K562 (cell line): ENCODE results near the gene RCOR1. TPM values are rescaled to one million over a fixed set of nuclear protein-coding genes. Genes with fewer than 3 reads are reported as not detected.

Experiments
- ATAC-seq: fragments of 200-7000 bp; cut with Tn5 transposase; 3 replicates; pipeline ENCODE4 v1.9.1; 2020; ENCODE audit warnings: moderate library complexity
- BruUV-seq: library from RNA; stranded (reverse); fragments of 400-500 nt; replicated peaks from 2 replicates; lab custom pipeline; 2021; lab: Mats Ljungman, UMichigan
- CTCF ChIA-PET: fragments of 300-600 bp; formaldehyde crosslinking; extraction: SDS; loops from one replicate; lab custom pipeline; 2021; ENCODE audit warnings: low intra/inter-chr PET ratio; lab: Yijun Ruan, JAX
- POLR2A ChIA-PET: fragments of 300-600, 350-650 bp; sonication (Branson Sonifier 250); formaldehyde crosslinking; extraction: SDS; loops from one replicate; lab custom pipeline; 2021; ENCODE audit warnings: antibody characterized with exemption, inconsistent platforms; lab: Yijun Ruan, JAX
- DNase-seq, 4 experiments: peaks; one replicate each; pipeline versions ENCODE4 v3.0.0 to v3.0.0-alpha.2; 2011 to 2018; ENCODE audit warnings: low spot score in 3 of 4, mixed read lengths in 3 of 4; ENCODE audit errors: extremely low read depth in 1 of 4
- FAIRE-seq: peaks from 2 replicates; lab custom pipeline; 2011; peaks lifted over from hg19 to GRCh38; lab: Jason Lieb, UNC
- H2AFZ ChIP-seq: 2 replicates; pipeline ENCODE4 v1.6.0; 2011; ENCODE audit warnings: low read depth, low read length, control low read depth, inconsistent platforms
- H3K27ac ChIP-seq: fragments of 200-600 bp; 3 replicates; pipeline ENCODE4 v1.8.0; 2011; ENCODE audit warnings: low read depth, mild to moderate bottlenecking, control low read depth, inconsistent platforms, low read length, moderate library complexity, mixed read lengths; ENCODE audit errors: extremely low read depth
- H3K27me3 ChIP-seq, 2 experiments: fragments of 300-600 bp in 1 of 2; 2 replicates in 1 of 2; 3 replicates in 1 of 2; pipeline versions ENCODE4 v1.6.0 to v1.8.0; 2011; ENCODE audit warnings: inconsistent platforms in 2 of 2, low read length in 2 of 2, mild to moderate bottlenecking in 1 of 2, mixed read lengths in 1 of 2, moderate library complexity in 1 of 2; ENCODE audit not compliant: control insufficient read depth in 2 of 2, insufficient read depth in 2 of 2
- H3K36me3 ChIP-seq: fragments of 300-600 bp; 3 replicates; pipeline ENCODE4 v1.8.0; 2011; ENCODE audit warnings: mild to moderate bottlenecking, low read length, inconsistent platforms; ENCODE audit not compliant: control insufficient read depth, insufficient read depth
- H3K4me1 ChIP-seq, 2 experiments: fragments of 200-600 bp in 1 of 2; replicated peaks in 1 of 2; 2 replicates in 1 of 2; 3 replicates in 1 of 2; pipeline versions ENCODE4 v1.5.1 to v1.8.0; 2011; ENCODE audit warnings: inconsistent platforms in 2 of 2, low read length in 2 of 2, mild to moderate bottlenecking in 1 of 2, mixed read lengths in 1 of 2, moderate library complexity in 1 of 2; ENCODE audit not compliant: control insufficient read depth in 2 of 2, insufficient read depth in 2 of 2
- H3K4me2 ChIP-seq: 2 replicates; pipeline ENCODE4 v1.6.1; 2011; ENCODE audit warnings: low read length, control low read depth, inconsistent platforms, mixed read lengths; ENCODE audit not compliant: insufficient read depth
- H3K4me3 ChIP-seq: fragments of 200-600 bp; sonication (generic), shearing (Covaris generic); 2 replicates; pipeline ENCODE4 v1.5.1; 2016; ENCODE audit warnings: control low read depth, inconsistent platforms
- H3K79me2 ChIP-seq: fragments of 200-600 bp; 3 replicates; pipeline ENCODE4 v1.8.0; 2011; ENCODE audit warnings: low read length, inconsistent platforms; ENCODE audit not compliant: control insufficient read depth, insufficient read depth
- H3K9ac ChIP-seq, 2 experiments: 2 replicates each; pipeline versions ENCODE4 v1.6.0 to v1.6.1; 2011; ENCODE audit warnings: low read depth in 2 of 2, low read length in 2 of 2, control low read depth in 1 of 2, inconsistent platforms in 1 of 2, mild to moderate bottlenecking in 1 of 2, mixed read lengths in 1 of 2; ENCODE audit not compliant: insufficient read depth in 1 of 2
- H3K9me1 ChIP-seq: one replicate; pipeline ENCODE4 v1.6.0; 2011; ENCODE audit warnings: inconsistent platforms, mild to moderate bottlenecking, low read length, moderate library complexity; ENCODE audit not compliant: control insufficient read depth, insufficient read depth
- H3K9me3 ChIP-seq: replicated peaks from 2 replicates; pipeline ENCODE4 v1.5.1; 2011; ENCODE audit warnings: low read depth, low read length, inconsistent platforms; ENCODE audit not compliant: control insufficient read depth, insufficient read depth
- H4K20me1 ChIP-seq: replicated peaks from 2 replicates; pipeline ENCODE4 v1.6.1; 2011; ENCODE audit warnings: low read length, inconsistent platforms, mixed read lengths; ENCODE audit not compliant: control insufficient read depth, insufficient read depth
- KDM1A ChIP-seq, 2 experiments: fragments of 450-650 bp; IDR thresholded peaks; 2 replicates each; pipeline ENCODE4 v1.6.1; 2016; ENCODE audit warnings: mild to moderate bottlenecking in 2 of 2
- RBM22 ChIP-seq: fragments of 200-400 bp; formaldehyde crosslinking; IDR thresholded peaks from 2 replicates; pipeline ENCODE4 v1.6.1; 2018; ENCODE audit warnings: low read length, low read depth; ENCODE audit not compliant: poor library complexity, severe bottlenecking
- SIX5 ChIP-seq, 2 experiments: IDR thresholded peaks; 2 replicates each; pipeline ENCODE4 v1.6.1; 2011; ENCODE audit warnings: low read length in 2 of 2, borderline replicate concordance in 1 of 2, low read depth in 1 of 2, mild to moderate bottlenecking in 1 of 2, moderate library complexity in 1 of 2; ENCODE audit not compliant: insufficient read depth in 1 of 2
- WGBS: fragments of 100-300 bp; shearing (Covaris generic); methylation state at CpG from one replicate; pipeline ENCODE4 v1.1.6; 2016; ENCODE audit warnings: low coverage, mixed read lengths; ENCODE audit not compliant: insufficient coverage; ENCODE audit errors: missing lambda C conversion rate; 5-methylcytosine and 5-hydroxymethylcytosine counted together
- in situ Hi-C: fragments of 300-500 bp; cut with MboI; formaldehyde crosslinking; loops from 4 replicates; pipeline ENCODE4 v1.15.0; 2018; ENCODE audit warnings: inconsistent platforms, mixed read lengths
- intact Hi-C: fragments of 100-400 bp; cut with micrococcal nuclease; formaldehyde crosslinking; loops from 2 replicates; pipeline ENCODE4 v1.14.2; 2022
- polyA plus RNA-seq, 8 experiments: library from polyadenylated mRNA; depleted of rRNA in 4 of 8; stranded (reverse) in 5 of 8; unstranded in 3 of 8; fragments of >200 nt; fragmentation: Nextera tagmentation in 2 of 8; fragmentation: Illumina TruSeq in 1 of 8; extraction: Ambion mirVana in 2 of 8; extraction: Trizol in 1 of 8; gene quantifications; 2 replicates each; pipeline versions ENCODE4 v1.2.1 to v1.2.3, GENCODE V29; 2011 to 2014; ENCODE audit warnings: inconsistent platforms in 1 of 8, missing spikeins in 1 of 8
- total RNA-seq, 7 experiments: library from RNA; depleted of rRNA in 6 of 7; stranded (reverse); fragments of >200 nt in 6 of 7; fragmentation: Illumina TruSeq in 2 of 7; extraction: Trizol in 2 of 7; gene quantifications; 2 replicates each; pipeline versions ENCODE4 v1.2.1 to v1.2.3, GENCODE V29; 2011 to 2021; ENCODE audit warnings: low replicate concordance in 1 of 7
- TF ChIP-seq, protein P1 (sequence below): fragments of 450-650 bp; formaldehyde crosslinking; IDR thresholded peaks from 2 replicates; pipeline ENCODE4 v1.4.0; 2020; ENCODE audit warnings: mild to moderate bottlenecking, moderate library complexity
- TF ChIP-seq, protein P2 (sequence below): sonication (generic); formaldehyde crosslinking; IDR thresholded peaks from 2 replicates; pipeline ENCODE4 v1.8.1; 2023; ENCODE audit warnings: mild to moderate bottlenecking, missing genetic modification reagents

RCOR1 gene
- total and polyA plus RNA-seq, 9 of the 15 experiments (the other 6 are each of a cell fraction or from before 2014, with no cell fraction given) = 8.5 to 47.9 (median 20.9) TPM

DNA sequence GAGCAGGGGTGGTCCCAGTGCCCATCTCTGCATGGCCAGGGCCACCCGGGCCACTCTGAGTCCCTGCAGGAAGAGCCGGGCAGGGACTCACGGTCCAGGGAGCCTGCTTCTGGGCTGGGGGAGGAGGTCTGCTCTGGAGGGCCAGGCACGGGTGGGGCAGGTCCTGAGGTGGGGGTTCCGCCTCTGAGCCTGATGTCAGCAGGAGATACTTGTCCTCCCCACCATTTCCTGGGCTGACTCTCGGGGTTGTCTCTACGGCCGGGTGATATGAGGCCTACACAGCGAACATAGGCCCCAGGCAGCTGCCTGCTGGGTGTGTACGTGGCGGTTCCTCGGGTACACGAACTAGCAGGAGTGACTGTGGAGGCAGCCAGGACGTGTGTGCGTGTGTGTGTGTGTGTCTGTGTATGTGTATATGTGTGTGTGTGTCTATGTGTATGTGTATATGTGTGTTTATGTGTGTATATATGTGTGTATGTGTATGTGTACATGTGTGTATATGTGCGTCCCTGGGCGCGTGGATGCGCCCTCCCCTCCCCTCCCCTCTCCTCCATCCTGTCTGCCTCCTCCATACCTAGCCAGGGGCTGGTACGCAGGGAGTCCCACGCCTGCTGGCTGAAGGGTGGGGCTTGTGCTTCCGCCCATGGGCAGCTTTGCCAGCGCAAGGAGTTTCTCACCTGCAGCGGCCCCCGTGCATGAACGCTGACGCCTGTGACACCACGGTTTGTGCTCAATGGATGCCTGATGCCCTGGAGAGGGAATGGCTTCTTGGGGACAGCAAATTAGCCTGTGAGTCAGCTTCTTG lies 154.4 kb downstream of the RCOR1 start:
- no peak overlapping the region for H3K9ac ChIP-seq
- no peaks in the 10 kb centered on the region for H3K79me2 ChIP-seq
- WGBS = 76% methylated on average over 16 of the region's 28 CpGs
- no peaks in the 10 kb centered on the region for H3K9me3 ChIP-seq
- in situ Hi-C loops (no loop called here), intact Hi-C loops (no loop called here)
- no peak for FAIRE-seq
- no peaks in the 10 kb centered on the region for H3K9me1 ChIP-seq
- no peaks in the 10 kb centered on the region for H4K20me1 ChIP-seq
- H3K36me3 ChIP-seq = peaks cover 5% of the 10 kb centered on the region; the same call in 1 of the 3 replicates
- H3K27me3 ChIP-seq = no peaks in the 10 kb centered on the region
- peaks cover 0 to 26% of the 10 kb centered on the region in 2 experiments; a peak in 2 of 5 replicates for H3K4me1 ChIP-seq
- CTCF ChIA-PET = no interaction called here
- POLR2A ChIA-PET = interaction anchor here (1.1 kb wide), 1 partner anchor 13 kb away, joined by 3 read pairs; no protein-coding TSS in a partner anchor
- peak; percentile 73 for ATAC-seq
- H3K4me2 ChIP-seq = no peak overlapping the region
- H3K27ac ChIP-seq = no peak overlapping the region; the same call in 2 of the 3 replicates
- no peak overlapping the region for H3K4me3 ChIP-seq
- DNase-seq = peak in 2 of 4 experiments; percentile 15 to 16
- BruUV-seq = no TSS peak
- H2AFZ ChIP-seq = no peak overlapping the region
- TF ChIP-seq RBM22 (peak; percentile 69), SIX5 (IDR thresholded peaks at IDR 0.05; ENCODE audit: borderline replicate concordance in 1 of 2, insufficient read depth in 1 of 2, low read depth in 1 of 2, low read length in 2 of 2) (no peak), KDM1A (IDR thresholded peaks at IDR 0.05) (peak in 1 of 2 experiments; percentile 83; a peak in 2 of 4 replicates)
- TF ChIP-seq, protein P1, sequence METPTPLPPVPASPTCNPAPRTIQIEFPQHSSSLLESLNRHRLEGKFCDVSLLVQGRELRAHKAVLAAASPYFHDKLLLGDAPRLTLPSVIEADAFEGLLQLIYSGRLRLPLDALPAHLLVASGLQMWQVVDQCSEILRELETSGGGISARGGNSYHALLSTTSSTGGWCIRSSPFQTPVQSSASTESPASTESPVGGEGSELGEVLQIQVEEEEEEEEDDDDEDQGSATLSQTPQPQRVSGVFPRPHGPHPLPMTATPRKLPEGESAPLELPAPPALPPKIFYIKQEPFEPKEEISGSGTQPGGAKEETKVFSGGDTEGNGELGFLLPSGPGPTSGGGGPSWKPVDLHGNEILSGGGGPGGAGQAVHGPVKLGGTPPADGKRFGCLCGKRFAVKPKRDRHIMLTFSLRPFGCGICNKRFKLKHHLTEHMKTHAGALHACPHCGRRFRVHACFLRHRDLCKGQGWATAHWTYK (CRISPR knock-in tag) = no peak
- TF ChIP-seq, protein P2, sequence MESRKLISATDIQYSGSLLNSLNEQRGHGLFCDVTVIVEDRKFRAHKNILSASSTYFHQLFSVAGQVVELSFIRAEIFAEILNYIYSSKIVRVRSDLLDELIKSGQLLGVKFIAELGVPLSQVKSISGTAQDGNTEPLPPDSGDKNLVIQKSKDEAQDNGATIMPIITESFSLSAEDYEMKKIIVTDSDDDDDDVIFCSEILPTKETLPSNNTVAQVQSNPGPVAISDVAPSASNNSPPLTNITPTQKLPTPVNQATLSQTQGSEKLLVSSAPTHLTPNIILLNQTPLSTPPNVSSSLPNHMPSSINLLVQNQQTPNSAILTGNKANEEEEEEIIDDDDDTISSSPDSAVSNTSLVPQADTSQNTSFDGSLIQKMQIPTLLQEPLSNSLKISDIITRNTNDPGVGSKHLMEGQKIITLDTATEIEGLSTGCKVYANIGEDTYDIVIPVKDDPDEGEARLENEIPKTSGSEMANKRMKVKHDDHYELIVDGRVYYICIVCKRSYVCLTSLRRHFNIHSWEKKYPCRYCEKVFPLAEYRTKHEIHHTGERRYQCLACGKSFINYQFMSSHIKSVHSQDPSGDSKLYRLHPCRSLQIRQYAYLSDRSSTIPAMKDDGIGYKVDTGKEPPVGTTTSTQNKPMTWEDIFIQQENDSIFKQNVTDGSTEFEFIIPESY (CRISPR knock-in tag) = peak; percentile 64
